KMS-11 (cell line): ENCODE results near the gene EPHA5.

ENCODE experiments used
- H2AFZ ChIP-seq: fragments of 200-600 bp; sonication (generic); 2 replicates; pipeline ENCODE4 v1.6.1; 2016; ENCODE audit warnings: antibody characterized with exemption, mixed run types, low read depth
- H3K27ac ChIP-seq: fragments of 200-600 bp; sonication (generic); 2 replicates; pipeline ENCODE4 v1.6.1; 2016; ENCODE audit warnings: mild to moderate bottlenecking, mixed run types
- H3K27me3 ChIP-seq: fragments of 200-600 bp; sonication (generic); 2 replicates; pipeline ENCODE4 v1.6.1; 2017; ENCODE audit warnings: mild to moderate bottlenecking, low read depth, mixed run types, moderate library complexity; ENCODE audit not compliant: insufficient read depth
- H3K36me3 ChIP-seq: fragments of 200-600 bp; sonication (generic); 2 replicates; pipeline ENCODE4 v1.6.1; 2017; ENCODE audit warnings: mild to moderate bottlenecking, mixed run types; ENCODE audit not compliant: insufficient read depth
- H3K4me1 ChIP-seq: fragments of 200-600 bp; sonication (generic); 2 replicates; pipeline ENCODE4 v1.6.1; 2016; ENCODE audit warnings: mild to moderate bottlenecking, low read depth, mixed run types; ENCODE audit not compliant: poor library complexity, severe bottlenecking
- H3K4me2 ChIP-seq: fragments of 200-600 bp; sonication (generic); 2 replicates; pipeline ENCODE4 v1.7.0; 2016; ENCODE audit warnings: mild to moderate bottlenecking, mixed run types
- H3K4me3 ChIP-seq: fragments of 200-600 bp; sonication (generic); IDR thresholded peaks from 2 replicates; pipeline ENCODE4 v1.6.1; 2017; ENCODE audit warnings: low read depth, low read length, mixed read lengths; ENCODE audit not compliant: insufficient read depth
- H3K79me2 ChIP-seq: fragments of 200-600 bp; sonication (generic); 2 replicates; pipeline ENCODE4 v1.6.1; 2016; ENCODE audit warnings: low read depth, mixed run types; ENCODE audit not compliant: insufficient read depth
- H3K9ac ChIP-seq: fragments of 200-600 bp; sonication (generic); 2 replicates; pipeline ENCODE4 v1.6.1; 2016; ENCODE audit warnings: mild to moderate bottlenecking, mixed run types
- H4K20me1 ChIP-seq: fragments of 200-600 bp; sonication (generic); 2 replicates; pipeline ENCODE4 v1.6.1; 2016; ENCODE audit warnings: mild to moderate bottlenecking, mixed run types; ENCODE audit not compliant: insufficient read depth
- CTCF ChIP-seq: fragments of 200-600 bp; sonication (generic); conservative IDR thresholded peaks from 2 replicates; pipeline ENCODE4 v1.6.1; 2017; ENCODE audit warnings: low read depth, mild to moderate bottlenecking, antibody characterized with exemption, low read length, moderate library complexity, mixed read lengths

The EPHA5 gene

GRCh38 chr4:65670331-65671031 is at the start of gene EPHA5:
EPHA5 (minus strand) TSS chr4:65670489; CDS start chr4:65669742, 747 bp downstream.
- no peak within 1 kb of the TSS for H3K27ac ChIP-seq

GRCh38 chr4:65719635-65720034 is 49.3 kb upstream of the EPHA5 start:
- H3K79me2 ChIP-seq = no peaks in the 10 kb centered on the region
- H3K27me3 ChIP-seq = no peaks in the 10 kb centered on the region
- no peak overlapping the region for H2AFZ ChIP-seq

More at GRCh38 chr4:65670331-65671031, at the start of gene EPHA5:
- TF ChIP-seq CTCF = no peak
- no peak within 1 kb of the TSS; the same call in 1 of the 2 replicates for H3K9ac ChIP-seq
- H4K20me1 ChIP-seq = no peaks in the 10 kb centered on the region
- H3K79me2 ChIP-seq = no peaks in the 10 kb centered on the region
- peak within 1 kb of the TSS; percentile 44 for H3K4me2 ChIP-seq
- H3K4me1 ChIP-seq = no peaks in the 10 kb centered on the region
- peak within 1 kb of the TSS; percentile 57 for H2AFZ ChIP-seq
- no peaks in the 10 kb centered on the region for H3K27me3 ChIP-seq
- no peaks in the 10 kb centered on the region for H3K36me3 ChIP-seq
- no peak within 1 kb of the TSS for H3K4me3 ChIP-seq

GRCh38 chr4:65698631-65699030 is 28.3 kb upstream of the EPHA5 start:
- Histone ChIP-seq H3K79me2 (no peaks in the 10 kb centered on the region), H4K20me1 (no peaks in the 10 kb centered on the region), H3K4me2 (no peak overlapping the region), H3K9ac (no peak overlapping the region), H3K4me3 (no peak overlapping the region), H3K27me3 (no peaks in the 10 kb centered on the region), H3K36me3 (no peaks in the 10 kb centered on the region), H3K27ac (no peak overlapping the region), H2AFZ (no peak overlapping the region), H3K4me1 (no peaks in the 10 kb centered on the region)
- TF ChIP-seq CTCF = no peak

More at GRCh38 chr4:65719635-65720034, 49.3 kb upstream of the EPHA5 start:
- Histone ChIP-seq H3K4me1 (no peaks in the 10 kb centered on the region), H3K36me3 (no peaks in the 10 kb centered on the region), H3K4me2 (no peak overlapping the region), H3K9ac (no peak overlapping the region), H3K27ac (no peak overlapping the region), H4K20me1 (no peaks in the 10 kb centered on the region), H3K4me3 (no peak overlapping the region)
- no peak for TF ChIP-seq CTCF

GRCh38 chr4:65696436-65696835 is 26.1 kb upstream of the EPHA5 start:
- no peak overlapping the region for H3K4me2 ChIP-seq
- no peak overlapping the region for H3K4me3 ChIP-seq
- no peak overlapping the region for H3K9ac ChIP-seq
- H3K27me3 ChIP-seq = no peaks in the 10 kb centered on the region
- no peaks in the 10 kb centered on the region for H4K20me1 ChIP-seq
- no peaks in the 10 kb centered on the region for H3K4me1 ChIP-seq
- H3K36me3 ChIP-seq = no peaks in the 10 kb centered on the region
- no peak overlapping the region for H3K27ac ChIP-seq
- H3K79me2 ChIP-seq = no peaks in the 10 kb centered on the region
- H2AFZ ChIP-seq = no peak overlapping the region
- TF ChIP-seq CTCF = no peak
